CD4-positive, alpha-beta T cell (primary cell): ENCODE measurements around the gene TEX12. TPM values are rescaled to one million over a fixed set of nuclear protein-coding genes. Genes with fewer than 3 reads are reported as not detected.
"Not testable (repeated sequence)": the region's sequence is repeated elsewhere in the genome, so short reads cannot be mapped to it uniquely, and the experiment has no call there.

Experiments used
- ATAC-seq: fragments of 200-7000 bp; cut with Tn5 transposase; one replicate; pipeline ENCODE4 v1.10.0; 2022; ENCODE audit warnings: mild to moderate bottlenecking; ENCODE audit not compliant: poor library complexity
- CTCF ChIA-PET: fragments of 350-600 bp; sonication (Branson Sonifier 250); formaldehyde crosslinking; loops from one replicate; lab custom pipeline; 2021; ENCODE audit warnings: antibody characterized with exemption, inconsistent platforms; lab: Charles Lee
- POLR2A ChIA-PET: fragments of 350-600 bp; sonication (Branson Sonifier 250); formaldehyde crosslinking; loops from one replicate; lab custom pipeline; 2021; ENCODE audit warnings: antibody characterized with exemption, inconsistent platforms; lab: Charles Lee
- DNase-seq, 14 experiments: peaks; one replicate each; pipeline ENCODE4 v3.0.0-alpha.2; 2013 to 2020; ENCODE audit warnings: mixed read lengths in 2 of 14
- H3K27ac ChIP-seq, 2 donors: one replicate each; pipeline versions ENCODE4 v1.5.1 to v1.7.0; 2013; ENCODE audit warnings: low read length in 2 of 2, low read depth in 1 of 2, mild to moderate bottlenecking in 1 of 2
- H3K27me3 ChIP-seq, 2 experiments: 1 replicate in 1 of 2; 2 replicates in 1 of 2; pipeline versions ENCODE4 v1.6.1 to v1.7.0; 2013; ENCODE audit warnings: low read length in 2 of 2, control low read depth in 1 of 2, mild to moderate bottlenecking in 1 of 2, moderate library complexity in 1 of 2; ENCODE audit not compliant: insufficient read depth in 2 of 2, control insufficient read depth in 1 of 2
- H3K36me3 ChIP-seq: one replicate; pipeline ENCODE4 v1.6.1; 2013; ENCODE audit warnings: low read length, control low read depth; ENCODE audit not compliant: insufficient read depth
- H3K4me1 ChIP-seq: one replicate; pipeline ENCODE4 v1.6.1; 2013; ENCODE audit warnings: low read length, control low read depth; ENCODE audit not compliant: insufficient read depth
- H3K4me3 ChIP-seq: one replicate; pipeline ENCODE4 v1.5.1; 2013; ENCODE audit warnings: mild to moderate bottlenecking, low read length, moderate library complexity
- H3K9me3 ChIP-seq, 2 experiments: 1 replicate in 1 of 2; 2 replicates in 1 of 2; pipeline versions ENCODE4 v1.6.1 to v1.7.0; 2013; ENCODE audit warnings: low read length in 2 of 2, mild to moderate bottlenecking in 2 of 2, control low read depth in 1 of 2, moderate library complexity in 1 of 2; ENCODE audit not compliant: control insufficient read depth in 1 of 2, insufficient read depth in 1 of 2
- H3K27ac Mint-ChIP-seq: one replicate; pipeline ENCODE4 v1.8.0; 2020; ENCODE audit warnings: mixed read lengths
- H3K27me3 Mint-ChIP-seq: one replicate; pipeline ENCODE4 v1.8.0; 2021; ENCODE audit warnings: mixed read lengths
- H3K36me3 Mint-ChIP-seq: one replicate; pipeline ENCODE4 v1.8.0; 2021; ENCODE audit warnings: low read depth, mixed read lengths
- H3K4me1 Mint-ChIP-seq: one replicate; pipeline ENCODE4 v1.8.0; 2021; ENCODE audit warnings: low read depth, mixed read lengths
- H3K4me3 Mint-ChIP-seq: one replicate; pipeline ENCODE4 v1.8.0; 2020; ENCODE audit warnings: mild to moderate bottlenecking, mixed read lengths
- H3K9me3 Mint-ChIP-seq: one replicate; pipeline ENCODE4 v1.8.0; 2020; ENCODE audit warnings: mixed read lengths
- intact Hi-C, 2 experiments: fragments of 100-400 bp; cut with DNase I in 1 of 2; cut with micrococcal nuclease in 1 of 2; formaldehyde crosslinking; loops; one replicate each; pipeline versions ENCODE4 v1.15.1 to v1.9.0; 2023 to 2025; cut with DNase I, micrococcal nuclease
- total RNA-seq, 174 experiments: library from RNA in 2 of 174; stranded (reverse) in 2 of 174; gene quantifications; one replicate each; pipeline ENCODE4 v1.2.3 and lab custom pipeline; 2021 to 2026
- TF ChIP-seq, protein P1 (sequence below): fragments of 200-600 bp; IDR thresholded peaks from one replicate; pipeline ENCODE4 v1.8.0; 2022; ENCODE audit warnings: antibody characterized with exemption, mild to moderate bottlenecking

TEX12 gene
- total RNA-seq, 2 experiments from 2014 or later, result 0.39 to 0.82 TPM

DNA sequence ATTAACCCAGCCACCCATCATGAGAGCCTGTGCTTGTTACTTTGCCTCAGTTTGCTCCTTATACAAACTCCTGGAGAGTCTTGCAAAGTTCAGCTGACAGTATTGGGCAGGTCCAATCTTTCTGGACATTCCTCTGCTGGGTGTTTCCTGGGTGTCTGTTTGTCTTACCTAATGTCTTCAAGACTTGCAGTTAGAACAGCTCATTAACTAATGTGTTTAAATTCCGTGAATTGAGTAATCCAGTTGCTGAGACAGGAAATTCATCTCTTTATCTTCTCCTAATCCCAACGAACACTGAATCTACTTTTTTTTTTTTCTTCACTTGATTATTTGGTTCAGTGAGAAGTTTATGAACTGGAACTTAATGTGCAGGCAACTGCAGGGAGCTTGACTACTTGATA is 28.8 kb downstream of the TEX12 start:
- no peak for ATAC-seq
- H3K4me1 Mint-ChIP-seq, result no peaks in the 10 kb centered on the region

DNA sequence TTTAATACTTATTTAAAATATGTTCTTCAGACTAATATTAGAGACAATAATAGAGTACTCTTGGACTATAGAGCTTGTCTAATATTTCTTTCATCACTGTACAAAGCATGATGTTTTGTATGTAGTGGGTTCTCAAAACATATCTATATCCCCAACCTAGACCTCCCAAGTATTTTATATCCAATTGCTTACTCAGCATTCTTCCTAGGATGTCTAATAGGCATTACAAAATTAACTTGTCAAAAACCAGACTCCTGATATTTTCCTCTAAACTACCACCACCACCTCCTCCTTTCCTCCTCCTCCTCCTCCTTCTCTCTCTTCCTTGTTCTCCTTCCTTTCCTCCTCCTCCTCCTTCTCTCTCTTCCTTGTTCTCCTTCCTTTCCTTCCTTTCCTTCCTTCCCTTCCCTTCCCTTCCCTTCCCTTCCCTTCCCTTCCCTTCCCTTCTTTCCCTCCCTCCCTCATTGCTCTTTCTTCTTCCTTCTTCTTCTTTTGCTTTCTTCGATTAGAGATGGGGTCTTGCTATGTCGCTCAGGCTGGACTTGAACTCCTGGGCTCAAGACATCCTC is 29.4 kb downstream of the TEX12 start:
- Mint-ChIP-seq H3K27me3 (no peaks in the 10 kb centered on the region), H3K4me1 (no peaks in the 10 kb centered on the region), H3K4me3 (no peak overlapping the region), H3K36me3 (no peaks in the 10 kb centered on the region), H3K9me3 (no peaks in the 10 kb centered on the region), H3K27ac (no peak overlapping the region)
- Histone ChIP-seq H3K27ac (no peak overlapping the region), H3K4me1 (no peaks in the 10 kb centered on the region), H3K9me3 (no peaks in the 10 kb centered on the region), H3K36me3 (no peaks in the 10 kb centered on the region), H3K27me3 (no peaks in the 10 kb centered on the region), H3K4me3 (no peak overlapping the region)
- POLR2A ChIA-PET, result no interaction called here
- DNase-seq (no peak), ATAC-seq (no peak)
- CTCF ChIA-PET, result no interaction called here
- TF ChIP-seq, protein P1, sequence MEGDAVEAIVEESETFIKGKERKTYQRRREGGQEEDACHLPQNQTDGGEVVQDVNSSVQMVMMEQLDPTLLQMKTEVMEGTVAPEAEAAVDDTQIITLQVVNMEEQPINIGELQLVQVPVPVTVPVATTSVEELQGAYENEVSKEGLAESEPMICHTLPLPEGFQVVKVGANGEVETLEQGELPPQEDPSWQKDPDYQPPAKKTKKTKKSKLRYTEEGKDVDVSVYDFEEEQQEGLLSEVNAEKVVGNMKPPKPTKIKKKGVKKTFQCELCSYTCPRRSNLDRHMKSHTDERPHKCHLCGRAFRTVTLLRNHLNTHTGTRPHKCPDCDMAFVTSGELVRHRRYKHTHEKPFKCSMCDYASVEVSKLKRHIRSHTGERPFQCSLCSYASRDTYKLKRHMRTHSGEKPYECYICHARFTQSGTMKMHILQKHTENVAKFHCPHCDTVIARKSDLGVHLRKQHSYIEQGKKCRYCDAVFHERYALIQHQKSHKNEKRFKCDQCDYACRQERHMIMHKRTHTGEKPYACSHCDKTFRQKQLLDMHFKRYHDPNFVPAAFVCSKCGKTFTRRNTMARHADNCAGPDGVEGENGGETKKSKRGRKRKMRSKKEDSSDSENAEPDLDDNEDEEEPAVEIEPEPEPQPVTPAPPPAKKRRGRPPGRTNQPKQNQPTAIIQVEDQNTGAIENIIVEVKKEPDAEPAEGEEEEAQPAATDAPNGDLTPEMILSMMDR, result no peak
- intact Hi-C loops, result no loop called here

More for the DNA sequence above, 28.8 kb downstream of the TEX12 start:
- H3K4me3 Mint-ChIP-seq, result no peak overlapping the region
- POLR2A ChIA-PET, result no interaction called here
- H3K9me3 Mint-ChIP-seq, result no peaks in the 10 kb centered on the region
- TF ChIP-seq, protein P1, result no peak
- Histone ChIP-seq H3K27ac (no peak overlapping the region), H3K27me3 (no peaks in the 10 kb centered on the region), H3K4me1 (no peaks in the 10 kb centered on the region), H3K36me3 (no peaks in the 10 kb centered on the region), H3K9me3 (no peaks in the 10 kb centered on the region), H3K4me3 (no peak overlapping the region)
- intact Hi-C loops, result no loop called here
- H3K27ac Mint-ChIP-seq, result no peak overlapping the region
- H3K36me3 Mint-ChIP-seq, result no peaks in the 10 kb centered on the region
- H3K27me3 Mint-ChIP-seq, result no peaks in the 10 kb centered on the region
- no peak for DNase-seq
- CTCF ChIA-PET, result no interaction called here

GRCh38 chr11:112199101-112199500 is 31.9 kb downstream of the TEX12 start:
- H3K27me3 ChIP-seq, H3K9me3 Mint-ChIP-seq, H3K4me1 Mint-ChIP-seq, H3K9me3 ChIP-seq, H3K27me3 Mint-ChIP-seq, H3K36me3 Mint-ChIP-seq, H3K4me3 ChIP-seq, intact Hi-C loops, H3K27ac ChIP-seq, H3K27ac Mint-ChIP-seq, DNase-seq, CTCF ChIA-PET, H3K4me1 ChIP-seq, H3K36me3 ChIP-seq, ATAC-seq, H3K4me3 Mint-ChIP-seq, POLR2A ChIA-PET: not testable (repeated sequence)

GRCh38 chr11:112200252-112200651 is 33.1 kb downstream of the TEX12 start:
- Mint-ChIP-seq H3K4me1 (no peaks in the 10 kb centered on the region), H3K36me3 (no peaks in the 10 kb centered on the region), H3K27ac (no peak overlapping the region), H3K9me3 (no peaks in the 10 kb centered on the region), H3K27me3 (no peaks in the 10 kb centered on the region), H3K4me3 (no peak overlapping the region)
- no peaks in the 10 kb centered on the region for H3K9me3 ChIP-seq
- H3K4me3 ChIP-seq, result no peak overlapping the region
- no peaks in the 10 kb centered on the region for H3K27me3 ChIP-seq
- ChIA-PET CTCF (no interaction called here), POLR2A (no interaction called here)
- no peaks in the 10 kb centered on the region for H3K4me1 ChIP-seq
- intact Hi-C loops, result no loop called here
- DNase-seq (no peak), ATAC-seq (no peak)
- H3K36me3 ChIP-seq, result no peaks in the 10 kb centered on the region
- TF ChIP-seq, protein P1, result no peak
- H3K27ac ChIP-seq, result no peak overlapping the region
